Measurements from ENCODE around the gene TGFBR1. TPM values are rescaled to one million over a fixed set of nuclear protein-coding genes. Genes with fewer than 3 reads are reported as not detected.
A peak's percentile ranks its signal among the peaks of the same experiment; 100 is the strongest.

Gene TGFBR1
- total RNA-seq, 1 donor from 2014 or later = 23.8 TPM

- Histone ChIP-seq H3K36me3 (no peaks in the 10 kb centered on the region), H3K4me1 (no peaks in the 10 kb centered on the region), H3K4me3 (no peak overlapping the region), H3K27me3 (no peaks in the 10 kb centered on the region), H3K9me3 (no peaks in the 10 kb centered on the region), H3K27ac (no peak overlapping the region)
- DNase-seq (ENCODE audit: extremely low spot score in 2 of 2) = no peak
- TF ChIP-seq CTCF (IDR thresholded peaks at IDR 0.05) (no peak), POLR2AphosphoS5 (IDR thresholded peaks at IDR 0.05; ENCODE audit: insufficient read depth in 1 of 2, low read depth in 1 of 2) (no peak), POLR2A (IDR thresholded peaks at IDR 0.05) (no peak)
- intact Hi-C loops (cut with DNase I) = no loop called here
These were observed 50.8 kb downstream of the TGFBR1 start for GRCh38 chr9:99155736-99156135.

- DNase-seq (ENCODE audit: extremely low spot score in 2 of 2) = no peak
- Histone ChIP-seq H3K9me3 (no peaks in the 10 kb centered on the region), H3K4me1 (no peaks in the 10 kb centered on the region), H3K27ac (no peak overlapping the region), H3K27me3 (no peaks in the 10 kb centered on the region), H3K36me3 (no peaks in the 10 kb centered on the region), H3K4me3 (no peak overlapping the region)
- TF ChIP-seq CTCF (IDR thresholded peaks at IDR 0.05) (no peak), POLR2A (IDR thresholded peaks at IDR 0.05) (no peak), POLR2AphosphoS5 (IDR thresholded peaks at IDR 0.05; ENCODE audit: insufficient read depth in 1 of 2, low read depth in 1 of 2) (no peak)
- intact Hi-C loops (cut with DNase I) = no loop called here
These were observed 53.7 kb downstream of the TGFBR1 start for GRCh38 chr9:99158629-99159028.

- Histone ChIP-seq H3K27me3 (no peaks in the 10 kb centered on the region), H3K9me3 (no peaks in the 10 kb centered on the region), H3K27ac (no peak overlapping the region), H3K4me1 (no peaks in the 10 kb centered on the region), H3K4me3 (no peak overlapping the region), H3K36me3 (no peaks in the 10 kb centered on the region)
- intact Hi-C loops (cut with DNase I) = no loop called here
- no peak for TF ChIP-seq CTCF (IDR thresholded peaks at IDR 0.05)
- TF ChIP-seq POLR2A (IDR thresholded peaks at IDR 0.05) = no peak
- TF ChIP-seq POLR2AphosphoS5 (IDR thresholded peaks at IDR 0.05; ENCODE audit: insufficient read depth in 1 of 2, low read depth in 1 of 2) = no peak
- DNase-seq (ENCODE audit: extremely low spot score in 2 of 2) = no peak
These were observed 55.3 kb downstream of the TGFBR1 start for GRCh38 chr9:99160173-99160572.

GRCh38 chr9:99162759-99163364 lies 57.9 kb downstream of the TGFBR1 start:
- intact Hi-C loops (cut with DNase I) = no loop called here
- no peaks in the 10 kb centered on the region for H3K9me3 ChIP-seq
- TF ChIP-seq POLR2AphosphoS5 (IDR thresholded peaks at IDR 0.05; ENCODE audit: insufficient read depth in 1 of 2, low read depth in 1 of 2) (no peak), CTCF (IDR thresholded peaks at IDR 0.05) (peak in 2 of 3 experiments; percentile 41 to 57), POLR2A (IDR thresholded peaks at IDR 0.05) (no peak)

GRCh38 chr9:99166149-99166548 lies 61.2 kb downstream of the TGFBR1 start:
- no peak for DNase-seq (ENCODE audit: extremely low spot score in 2 of 2)
- intact Hi-C loops (cut with DNase I) = no loop called here
- H3K36me3 ChIP-seq = no peaks in the 10 kb centered on the region

More at GRCh38 chr9:99162759-99163364, 57.9 kb downstream of the TGFBR1 start:
- Histone ChIP-seq H3K4me3 (no peak overlapping the region), H3K27ac (no peak overlapping the region), H3K27me3 (no peaks in the 10 kb centered on the region), H3K4me1 (no peaks in the 10 kb centered on the region), H3K36me3 (no peaks in the 10 kb centered on the region)
- no peak for DNase-seq (ENCODE audit: extremely low spot score in 2 of 2)

More at GRCh38 chr9:99166149-99166548, 61.2 kb downstream of the TGFBR1 start:
- no peak overlapping the region for H3K27ac ChIP-seq
- H3K27me3 ChIP-seq = no peaks in the 10 kb centered on the region
- no peak overlapping the region for H3K4me3 ChIP-seq
- H3K4me1 ChIP-seq = no peaks in the 10 kb centered on the region
- no peak for TF ChIP-seq POLR2AphosphoS5 (IDR thresholded peaks at IDR 0.05; ENCODE audit: insufficient read depth in 1 of 2, low read depth in 1 of 2)
- TF ChIP-seq POLR2A (IDR thresholded peaks at IDR 0.05) = no peak
- TF ChIP-seq CTCF (IDR thresholded peaks at IDR 0.05) = no peak
- no peaks in the 10 kb centered on the region for H3K9me3 ChIP-seq

All from vagina (tissue), 2 donors.